ENCODE measurements around the gene TBC1D9. TPM values are rescaled to one million over a fixed set of nuclear protein-coding genes. Genes with fewer than 3 reads are reported as not detected.

The TBC1D9 gene
- total RNA-seq, 1 experiment from 2014 or later, result 9.5 TPM

Other genes starting within 250 kb of the TBC1D9 start
- 26.6 TPM for gene ELMOD2, start 232.2 kb downstream of the TBC1D9 start, total RNA-seq (2021; ENCODE audit: unreplicated experiment)
- gene UCP1, start 187.4 kb downstream of the TBC1D9 start, total RNA-seq (2021; ENCODE audit: unreplicated experiment), result not detected